GM19043 (cell line): ENCODE data around the gene GPSM1.

Experiments
- ATAC-seq: cut with Tn5 transposase; IDR thresholded peaks from one replicate; pipeline ENCODE4 v1.9.1; 2021; ENCODE audit warnings: low read depth; ENCODE audit not compliant: unreplicated experiment

The GPSM1 gene

DNA sequence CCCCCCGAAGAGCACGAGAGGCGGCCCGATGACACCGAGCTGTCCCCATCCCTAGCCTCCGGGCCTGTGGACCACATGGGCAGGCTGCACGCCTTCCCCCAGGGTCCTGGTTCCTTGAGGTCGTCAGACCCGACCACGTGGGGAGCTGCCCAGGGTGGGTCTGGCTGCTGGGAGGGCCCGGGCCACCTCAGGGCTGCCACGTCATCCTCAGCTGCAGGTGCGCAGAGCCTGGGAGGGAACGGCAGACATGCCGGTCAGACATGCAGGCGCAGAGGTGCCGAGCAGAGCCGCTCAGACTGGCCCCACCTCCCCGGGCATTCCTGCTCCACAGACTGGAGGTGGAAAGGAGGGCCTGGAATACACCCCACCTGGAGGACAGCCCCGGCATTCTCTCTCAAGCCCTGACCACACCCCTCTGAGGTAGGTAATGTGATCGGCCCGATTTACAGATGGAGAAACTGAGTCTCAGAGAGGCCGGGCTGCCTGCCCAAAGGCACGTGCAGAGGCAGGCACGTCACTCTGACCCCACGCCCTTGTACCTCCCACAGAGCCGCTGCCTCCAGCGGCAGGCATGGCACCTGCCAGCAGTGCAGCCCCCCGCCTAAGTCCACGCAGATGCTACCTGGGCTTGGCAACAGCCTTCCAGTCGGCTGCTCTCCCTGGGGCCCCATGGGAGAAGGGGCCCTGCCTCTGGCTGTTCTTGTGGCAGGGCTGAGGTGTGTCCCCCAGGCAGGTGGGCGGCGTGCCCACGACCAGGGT lies 24.1 kb upstream of the GPSM1 start:
- no peak for ATAC-seq

DNA sequence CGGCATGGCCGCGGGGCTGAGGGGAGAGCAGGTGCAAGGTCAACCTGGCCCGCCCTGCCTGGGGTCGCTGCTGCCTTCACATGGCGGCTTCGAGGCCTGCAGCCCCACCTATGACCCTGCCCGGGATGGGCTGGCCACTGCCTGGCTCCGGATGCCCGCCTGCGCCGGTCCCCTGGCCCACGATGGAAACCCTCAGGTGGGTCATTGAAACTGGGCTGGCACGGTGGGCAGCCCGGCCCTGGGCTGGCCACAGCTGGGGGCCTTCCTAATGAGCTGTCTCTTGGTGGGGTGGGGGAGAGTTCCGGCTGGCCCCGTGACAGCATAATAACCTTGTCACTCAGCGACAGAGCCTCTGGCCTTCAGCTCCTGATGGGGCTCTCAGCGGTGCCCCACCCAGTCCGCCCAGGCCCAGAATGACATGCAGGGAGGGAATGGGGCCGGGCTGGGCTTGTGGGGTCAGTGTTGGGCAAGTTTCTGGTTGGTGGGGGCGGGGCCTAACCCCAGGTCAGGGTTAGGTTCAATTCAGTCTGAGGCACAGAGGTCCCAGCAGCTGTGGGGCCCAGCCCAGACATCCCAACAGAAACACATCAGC lies 23.4 kb upstream of the GPSM1 start, which contains the start of gene CCDC187:
TSS of gene CCDC187 (minus strand) at position 270 of the 592 bp plus-strand sequence. CDS start at position 6, 264 bp downstream.
- ATAC-seq, result no peak

DNA sequence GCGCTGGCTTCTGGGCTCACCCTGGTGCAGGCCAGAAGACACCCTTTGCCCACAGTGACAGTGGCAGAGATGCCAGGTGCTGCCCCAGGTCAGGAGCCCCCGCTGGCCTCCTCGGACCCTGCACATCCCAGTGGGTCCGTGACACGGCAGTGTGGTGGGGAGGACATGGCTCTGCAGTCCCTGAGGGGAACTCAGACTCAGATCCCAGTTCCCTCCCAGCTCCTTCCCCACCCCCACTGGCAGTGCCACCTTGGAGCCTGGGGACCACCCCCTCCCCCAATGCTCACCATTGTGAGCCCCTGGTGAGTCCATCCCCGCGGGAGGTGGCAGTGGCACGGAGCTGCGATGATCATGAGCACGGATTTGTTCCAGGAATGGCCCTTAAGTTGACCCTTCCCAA lies 22.9 kb upstream of the GPSM1 start:
- ATAC-seq, result no peak

DNA sequence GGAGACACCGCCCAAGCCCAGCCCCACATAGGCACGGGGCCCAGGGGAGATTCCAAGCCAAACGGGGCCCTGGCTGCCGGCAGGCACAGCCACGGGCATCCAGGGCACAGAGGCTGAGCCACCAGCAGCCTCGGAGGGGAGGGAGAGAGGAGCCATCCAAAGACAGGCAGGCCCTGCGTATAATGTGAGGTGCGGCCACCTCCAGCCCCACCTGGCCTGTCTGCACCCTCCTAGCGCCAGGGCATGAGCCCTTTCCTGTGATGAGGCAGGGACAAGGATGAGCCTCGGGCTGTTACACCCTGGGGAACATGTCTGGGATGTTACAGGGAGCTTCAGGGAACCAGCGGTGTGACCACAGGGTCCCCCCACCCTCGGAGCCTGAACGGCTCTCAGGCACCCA lies 22.4 kb upstream of the GPSM1 start:
- no peak for ATAC-seq

DNA sequence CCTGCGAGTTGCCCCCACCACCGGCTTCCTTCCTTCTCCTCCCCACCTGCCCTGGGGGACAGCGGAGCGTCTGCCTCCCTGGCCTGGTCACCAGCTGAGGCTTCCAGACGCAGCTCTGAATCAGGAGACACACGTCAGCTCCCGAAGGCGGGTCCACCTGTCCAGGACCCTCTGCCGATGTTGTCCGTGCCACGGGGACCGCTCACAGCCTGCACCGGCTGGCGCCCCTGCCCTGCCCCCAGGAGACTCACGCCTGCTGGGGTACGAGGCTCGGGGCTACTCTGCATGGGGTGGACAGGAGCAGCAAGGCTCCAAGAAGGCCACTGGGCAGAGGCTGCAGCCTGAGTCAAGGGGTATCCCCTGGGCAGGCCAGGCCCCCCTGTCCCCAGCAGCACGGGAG lies 21.5 kb upstream of the GPSM1 start:
- ATAC-seq, result no peak

DNA sequence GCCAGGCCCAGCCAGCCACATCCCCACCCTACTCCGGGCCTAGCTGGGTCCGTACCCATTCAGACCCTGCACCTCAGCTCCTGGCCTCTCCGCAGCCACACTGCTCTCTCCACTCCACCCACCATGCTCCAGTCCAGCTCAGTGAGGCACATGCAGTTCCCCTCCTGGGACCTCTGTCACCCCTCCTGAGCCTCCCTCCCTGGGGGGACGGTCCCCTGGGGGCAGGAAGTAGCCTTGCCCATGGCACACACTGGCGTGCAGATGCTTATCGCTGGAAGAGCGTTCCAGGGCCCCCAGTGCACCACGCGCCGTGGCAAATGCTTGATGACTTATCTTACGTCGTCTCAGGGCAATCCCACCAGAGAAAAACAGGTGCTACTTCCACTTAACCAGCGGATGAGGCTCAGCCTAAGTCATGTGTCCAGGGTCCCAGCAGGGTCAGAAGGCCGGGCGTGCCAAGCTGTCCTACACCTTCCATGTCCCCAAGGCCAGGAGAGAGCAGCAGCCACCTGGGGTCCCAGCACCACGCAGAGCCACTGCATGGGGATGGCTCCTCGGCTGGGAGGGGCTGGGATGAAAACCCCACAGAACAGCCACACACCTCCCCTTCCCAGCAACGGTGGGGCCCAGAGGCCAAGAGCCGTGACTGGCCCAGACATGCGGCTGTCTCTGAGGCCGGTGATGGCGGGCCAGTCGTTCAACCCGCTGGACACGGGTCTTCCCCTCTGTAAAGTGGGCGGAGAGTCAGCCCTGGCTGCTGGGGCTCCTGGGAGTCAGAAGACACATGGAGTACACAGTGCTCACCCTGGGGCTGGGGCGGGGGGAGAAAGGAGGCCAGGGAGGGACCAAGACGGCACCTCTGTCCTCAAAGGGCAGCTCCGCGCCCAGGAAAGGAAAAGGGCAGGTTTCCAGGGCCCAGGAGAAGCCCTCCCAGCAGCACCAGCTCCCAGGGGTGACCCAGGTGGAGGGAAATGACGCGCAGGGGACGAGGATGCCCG lies 20.8 kb upstream of the GPSM1 start:
- ATAC-seq, result no peak

DNA sequence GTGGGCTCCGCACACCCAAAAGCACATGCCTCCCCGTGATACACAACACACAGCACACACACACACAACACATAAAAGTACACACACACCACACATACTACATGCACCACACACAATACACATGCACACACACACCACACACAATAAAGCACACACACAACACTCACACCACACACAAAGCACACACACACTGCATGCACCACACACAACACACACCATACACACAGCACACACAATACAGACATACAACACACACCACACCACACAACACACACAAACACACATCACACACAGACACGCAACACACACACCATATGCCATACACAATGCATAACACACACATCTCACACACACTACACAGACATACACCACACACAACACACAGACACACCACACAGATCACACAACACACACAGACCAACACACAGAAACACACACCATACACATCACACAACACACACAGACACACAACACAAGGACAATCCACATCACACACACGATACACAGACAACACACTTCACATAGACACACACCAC lies 20.1 kb upstream of the GPSM1 start:
- no peak for ATAC-seq

DNA sequence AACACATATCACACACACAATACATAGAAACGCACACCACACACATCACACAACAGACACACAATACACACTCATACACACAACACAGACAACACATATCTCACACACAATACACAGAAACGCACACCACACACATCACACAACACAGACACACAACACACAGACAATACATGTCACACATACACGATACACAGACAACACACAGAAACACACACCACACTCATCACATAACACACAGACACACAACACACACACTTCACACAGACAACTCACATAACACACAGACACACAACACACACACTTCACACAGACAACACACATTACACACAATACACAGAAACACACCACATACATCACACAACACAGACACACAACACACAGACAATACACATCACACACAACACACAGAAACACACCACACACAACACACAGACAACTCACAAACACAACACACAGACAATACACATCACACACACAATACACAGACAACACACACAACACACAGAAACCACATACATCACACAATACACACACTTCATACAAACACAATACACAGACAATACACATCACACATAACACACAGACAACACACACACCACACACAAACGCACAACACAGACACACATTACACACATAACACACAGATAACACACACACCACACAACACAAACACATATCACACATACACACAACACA lies 19.2 kb upstream of the GPSM1 start:
- ATAC-seq, result no peak

DNA sequence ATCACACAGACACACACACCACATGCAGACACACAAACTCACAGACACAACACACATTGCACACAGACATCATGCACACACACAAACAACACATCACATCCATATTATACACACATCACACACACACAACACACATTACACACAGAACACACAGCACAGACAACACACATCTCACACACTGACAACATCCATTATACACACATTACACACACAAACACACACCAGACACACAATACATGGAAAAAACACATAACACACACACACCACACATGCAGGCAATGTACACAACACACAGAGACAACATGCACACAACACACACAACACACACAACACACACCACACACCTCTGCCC lies 18.7 kb upstream of the GPSM1 start:
- ATAC-seq, result no peak

DNA sequence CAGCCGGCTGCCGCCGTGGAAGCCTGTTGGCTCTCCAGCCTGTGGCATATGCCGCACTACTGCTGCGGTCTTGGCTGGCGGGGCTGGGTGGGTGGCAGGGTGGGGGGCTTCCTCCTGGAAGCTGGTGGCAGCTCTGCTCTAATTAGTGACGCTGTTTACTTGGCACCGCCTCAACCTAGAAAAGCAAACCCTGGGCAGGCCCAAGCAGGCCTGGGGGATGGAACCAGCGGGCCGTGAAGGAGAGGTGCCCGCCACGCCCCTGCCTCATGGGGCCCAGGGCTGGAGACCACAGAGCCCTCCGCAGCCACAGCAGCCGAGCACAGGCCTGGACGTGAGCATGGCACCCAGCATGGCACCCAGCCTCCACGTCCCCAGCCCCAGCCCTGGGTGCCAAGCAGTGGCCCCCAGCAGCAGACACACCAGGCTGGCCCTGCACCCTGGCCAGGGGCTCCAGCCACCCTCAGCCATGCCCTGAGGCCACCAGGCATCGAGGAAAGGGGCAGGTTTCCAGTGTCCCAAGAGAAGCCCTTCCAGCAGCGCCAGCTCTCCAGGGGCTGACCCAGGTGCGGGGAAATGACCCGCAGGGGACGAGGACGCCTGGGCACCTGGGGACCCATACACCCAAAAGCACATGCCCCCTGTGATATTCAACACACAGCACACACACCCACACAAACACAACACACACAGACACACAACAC lies 18.1 kb upstream of the GPSM1 start:
- ATAC-seq, result no peak

DNA sequence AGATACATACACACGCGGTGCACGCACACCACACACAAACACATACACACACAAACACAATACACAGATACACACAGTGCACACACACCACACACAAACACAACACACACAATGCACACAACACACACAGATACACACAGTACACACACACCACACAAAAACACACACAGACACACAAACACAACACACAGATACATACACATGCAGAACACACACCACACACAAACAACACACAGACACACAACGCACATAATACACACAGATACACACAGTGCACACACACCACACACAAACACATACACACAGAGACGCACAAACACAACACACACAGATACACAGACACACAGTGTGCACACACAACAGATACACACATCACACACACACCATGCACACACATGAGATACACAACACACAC lies 17.5 kb upstream of the GPSM1 start:
- ATAC-seq, result no peak

DNA sequence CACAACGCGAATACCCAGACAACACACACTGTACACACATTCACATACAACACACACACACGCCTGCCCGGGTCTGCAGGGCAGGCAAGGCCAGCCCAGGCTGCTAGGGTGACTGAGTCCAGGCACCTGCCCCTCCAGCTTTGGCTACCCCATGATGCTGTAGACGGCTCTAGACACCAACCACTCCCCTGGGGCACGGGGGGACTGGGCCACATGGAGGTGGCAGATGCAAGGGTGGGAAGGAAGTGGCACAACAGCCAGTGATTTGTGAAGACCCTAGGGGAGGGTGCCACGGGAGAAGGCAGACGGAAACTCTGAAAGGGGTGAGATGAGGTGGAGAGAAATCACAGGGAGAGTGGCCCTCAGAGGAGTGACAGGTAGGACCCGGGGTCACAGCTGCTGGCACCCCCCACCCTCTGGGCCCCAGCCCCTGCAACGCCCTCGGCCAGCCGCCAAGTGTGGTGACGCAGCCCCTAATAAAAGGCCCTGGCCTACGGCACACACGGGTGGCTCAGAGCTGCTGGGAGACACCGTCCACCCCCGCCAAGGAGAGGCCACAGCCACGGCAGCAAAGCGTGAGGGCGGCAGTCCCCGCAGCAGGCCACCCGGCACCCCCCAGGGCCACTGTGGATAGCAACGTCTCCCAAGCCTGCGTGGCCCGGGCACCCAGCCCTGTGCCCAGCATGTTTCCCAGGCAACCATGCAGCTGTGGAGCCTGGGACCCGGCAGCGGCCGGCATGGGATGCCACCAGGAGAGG lies 16.9 kb upstream of the GPSM1 start:
- ATAC-seq, result no peak

DNA sequence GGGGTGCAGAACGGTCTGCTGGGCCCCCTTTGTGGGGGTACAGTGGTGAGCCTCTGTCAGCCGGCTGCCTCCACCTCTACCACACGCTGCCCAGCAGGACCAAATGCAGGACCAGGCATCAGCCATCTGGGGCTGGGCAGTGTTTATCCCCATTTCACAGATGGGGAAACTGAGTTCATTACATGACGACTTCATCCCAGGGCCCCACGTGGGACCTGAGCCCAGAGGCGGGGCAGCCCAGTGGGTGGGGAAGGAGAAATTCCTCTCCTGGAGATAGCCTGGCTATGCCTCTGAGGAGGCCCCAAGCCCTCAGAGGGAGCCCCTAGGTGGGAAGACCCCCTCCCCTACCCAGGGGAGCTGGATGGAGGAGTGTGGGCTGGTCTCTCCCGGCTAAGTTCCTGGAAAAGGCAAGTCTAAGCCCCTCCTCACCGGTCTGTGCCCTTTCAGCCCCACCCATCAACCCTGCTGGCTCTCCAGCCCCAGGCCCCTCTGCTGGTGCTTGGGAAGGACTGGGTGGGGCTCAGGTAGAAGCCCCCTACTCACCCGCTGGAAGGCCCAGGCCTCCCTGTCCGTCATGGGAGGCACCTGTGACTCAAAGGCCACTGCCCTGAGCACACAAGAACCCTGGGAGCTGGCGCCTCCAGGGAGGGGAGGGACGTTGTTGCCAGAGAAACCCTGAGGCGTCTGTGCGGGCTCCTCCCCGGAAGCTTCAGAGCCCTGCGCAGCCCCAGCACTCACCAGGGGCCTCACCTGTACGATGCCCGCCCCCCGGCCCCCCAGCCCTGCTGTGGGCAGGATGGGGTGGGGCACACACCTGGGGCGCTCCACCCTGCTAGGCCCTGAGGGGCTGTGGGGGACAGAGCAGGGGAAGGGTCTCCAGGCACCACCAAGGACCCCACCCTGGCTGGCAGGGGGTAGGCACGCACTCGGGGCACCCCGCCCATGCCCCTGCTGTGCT lies 16.0 kb upstream of the GPSM1 start:
- no peak for ATAC-seq

DNA sequence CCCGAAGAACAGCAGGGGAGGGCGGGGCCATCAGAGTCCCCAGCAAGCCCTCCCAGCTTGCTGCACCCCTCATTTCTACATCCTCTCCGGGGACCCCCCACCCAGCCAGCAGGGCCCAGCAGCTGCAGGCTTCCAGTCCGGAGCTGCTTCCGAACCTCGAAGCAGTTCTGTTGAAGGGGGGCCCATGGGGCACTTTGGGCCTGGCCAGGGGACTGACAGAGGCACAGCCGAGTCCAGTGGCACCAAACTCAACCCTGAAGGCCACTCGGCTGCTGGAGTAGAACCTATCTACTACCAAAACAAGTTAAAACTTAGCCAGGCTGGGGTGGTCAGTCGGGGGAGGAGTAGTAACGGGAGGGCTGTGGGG lies 15.3 kb upstream of the GPSM1 start:
- no peak for ATAC-seq

DNA sequence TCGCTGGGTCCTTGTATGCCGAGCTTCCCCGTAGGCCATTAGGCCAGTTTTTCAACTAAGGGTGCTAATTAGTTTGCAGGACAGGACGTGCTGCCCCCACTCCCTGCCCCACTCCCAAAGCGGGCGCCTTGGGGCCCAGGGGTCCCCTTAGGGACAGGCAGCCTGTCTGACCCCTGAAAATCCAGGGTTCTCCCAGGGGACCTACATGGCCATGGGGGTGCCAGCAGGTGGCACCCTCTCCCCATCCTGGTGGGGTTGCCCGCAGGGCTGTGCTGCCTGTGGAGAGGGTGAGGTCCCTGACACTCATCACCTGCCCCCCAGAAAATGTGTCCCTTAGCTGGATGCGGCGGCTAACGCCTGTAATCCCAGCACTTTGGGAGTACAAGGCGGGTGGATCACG lies 14.9 kb upstream of the GPSM1 start:
- no peak for ATAC-seq

DNA sequence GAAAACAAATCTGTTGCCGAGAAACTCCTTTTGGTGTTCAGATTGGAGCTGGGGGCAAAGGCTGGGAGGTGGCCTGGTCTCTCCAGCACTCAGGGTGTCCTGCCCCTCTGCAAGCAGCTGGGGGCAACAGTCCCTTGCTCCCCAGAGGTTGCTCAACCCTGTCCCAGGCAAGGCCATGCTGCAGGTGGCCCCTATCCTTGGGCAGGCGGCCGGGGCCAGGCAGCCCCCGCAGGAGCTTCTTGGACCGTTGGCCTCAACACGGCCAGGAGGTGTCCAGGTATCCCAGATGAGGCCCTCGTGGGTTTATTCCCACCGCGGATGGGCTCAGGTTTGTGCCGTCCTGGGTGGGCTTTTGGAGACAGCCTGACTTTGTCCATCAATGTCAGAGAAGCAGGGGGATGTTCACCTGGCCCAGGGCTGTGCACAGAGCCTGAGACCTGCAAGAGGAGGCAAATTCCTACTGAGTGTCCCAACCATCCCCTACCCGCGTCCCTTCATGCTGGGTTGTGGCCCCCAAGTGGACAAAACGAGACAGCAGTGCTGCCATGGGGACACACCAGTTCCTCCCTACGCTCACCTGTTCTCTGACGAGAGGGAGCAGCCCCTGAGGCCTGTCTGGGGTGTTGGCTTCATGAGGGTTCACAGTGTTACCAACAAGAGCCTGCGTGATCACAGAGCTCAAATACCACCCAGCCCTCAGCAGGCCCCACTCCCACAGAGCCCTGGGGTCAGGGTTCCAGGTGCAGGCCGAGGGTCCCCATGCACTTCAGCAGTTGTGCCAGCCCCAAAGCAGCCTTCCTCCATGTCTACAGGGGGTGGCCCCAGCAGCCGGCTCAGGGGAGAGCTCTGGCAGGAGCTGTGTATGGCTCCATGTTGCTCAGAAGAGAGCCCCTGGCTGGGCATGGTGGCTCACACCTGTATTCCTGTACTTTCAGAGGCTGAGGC lies 14.0 kb upstream of the GPSM1 start:
- no peak for ATAC-seq

DNA sequence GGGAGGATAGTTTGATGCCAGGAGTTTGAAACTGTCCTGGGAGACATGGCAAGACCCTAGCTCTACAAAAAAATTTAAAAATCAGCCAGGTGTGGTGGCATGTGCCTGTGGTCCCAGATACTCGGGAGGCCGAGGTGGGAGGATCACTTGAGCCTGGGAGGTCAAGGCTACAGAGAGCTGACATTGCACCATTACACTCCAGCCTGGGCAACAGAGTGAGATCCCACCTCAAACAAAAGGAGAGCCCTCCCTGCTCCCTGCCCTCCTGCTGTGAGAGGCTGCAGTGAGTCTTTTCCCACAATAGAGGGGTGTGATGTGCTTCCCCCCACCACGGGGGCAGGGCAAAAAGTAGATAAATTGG lies 13.3 kb upstream of the GPSM1 start:
- no peak for ATAC-seq
